H9 (cell line): ENCODE results near the gene THSD4. TPM values are rescaled to one million over a fixed set of nuclear protein-coding genes. Genes with fewer than 3 reads are reported as not detected.

Experiments
- DNase-seq: peaks from one replicate; pipeline ENCODE4 v3.0.0-alpha.2; 2017
- H2AFZ ChIP-seq: one replicate; pipeline ENCODE4 v1.6.1; 2013; ENCODE audit warnings: mild to moderate bottlenecking, low read length, control low read depth, moderate library complexity
- H2AK5ac ChIP-seq: 2 replicates; pipeline ENCODE4 v1.6.1; 2013; ENCODE audit warnings: low read length, control low read depth, mixed read lengths; ENCODE audit not compliant: insufficient read length
- H2BK120ac ChIP-seq: one replicate; pipeline ENCODE4 v1.6.1; 2013; ENCODE audit warnings: low read depth, mild to moderate bottlenecking, low read length, control low read depth, inconsistent platforms; ENCODE audit not compliant: poor library complexity, severe bottlenecking
- H2BK12ac ChIP-seq: 2 replicates; pipeline ENCODE4 v1.6.1; 2013; ENCODE audit warnings: low read length, control low read depth, mixed read lengths, low read depth; ENCODE audit not compliant: insufficient read length
- H2BK15ac ChIP-seq: 2 replicates; pipeline ENCODE4 v1.6.1; 2013; ENCODE audit warnings: low read depth, low read length, control low read depth
- H2BK20ac ChIP-seq: one replicate; pipeline ENCODE4 v1.6.1; 2013; ENCODE audit warnings: low read depth, mild to moderate bottlenecking, low read length, control low read depth, inconsistent platforms; ENCODE audit not compliant: poor library complexity, severe bottlenecking
- H2BK5ac ChIP-seq: 2 replicates; pipeline ENCODE4 v1.6.1; 2013; ENCODE audit warnings: low read length, control low read depth, mixed read lengths; ENCODE audit not compliant: insufficient read length
- H3K14ac ChIP-seq: 2 replicates; pipeline ENCODE4 v1.6.1; 2013; ENCODE audit warnings: low read length, control low read depth; ENCODE audit not compliant: insufficient read depth
- H3K18ac ChIP-seq: 2 replicates; pipeline ENCODE4 v1.6.1; 2013; ENCODE audit warnings: low read depth, mild to moderate bottlenecking, mixed read lengths, low read length, control low read depth; ENCODE audit not compliant: insufficient read length
- H3K23ac ChIP-seq: 2 replicates; pipeline ENCODE4 v1.6.1; 2013; ENCODE audit warnings: low read length, control low read depth, mixed read lengths, low read depth; ENCODE audit not compliant: insufficient read length
- H3K23me2 ChIP-seq: 2 replicates; pipeline ENCODE4 v1.6.1; 2013; ENCODE audit warnings: low read depth, mild to moderate bottlenecking, mixed read lengths, low read length, control low read depth; ENCODE audit not compliant: insufficient read length, poor library complexity, severe bottlenecking
- H3K27ac ChIP-seq: 2 replicates; pipeline ENCODE4 v1.5.1; 2013; ENCODE audit warnings: low read length, control low read depth, mixed read lengths, low read depth; ENCODE audit not compliant: insufficient read length
- H3K27me3 ChIP-seq: 2 replicates; pipeline ENCODE4 v1.6.1; 2013; ENCODE audit warnings: low read length, control low read depth, inconsistent platforms; ENCODE audit not compliant: insufficient read depth
- H3K4ac ChIP-seq: 2 replicates; pipeline ENCODE4 v1.6.1; 2013; ENCODE audit warnings: low read depth, mild to moderate bottlenecking, control low read depth, inconsistent platforms, low read length, moderate library complexity
- H3K4me1 ChIP-seq: 2 replicates; pipeline ENCODE4 v1.6.1; 2013; ENCODE audit warnings: low read length, control low read depth, inconsistent platforms; ENCODE audit not compliant: insufficient read depth
- H3K4me2 ChIP-seq: 2 replicates; pipeline ENCODE4 v1.6.1; 2013; ENCODE audit warnings: low read length, control low read depth, mixed read lengths; ENCODE audit not compliant: insufficient read length, insufficient read depth
- H3K56ac ChIP-seq: 2 replicates; pipeline ENCODE4 v1.6.1; 2013; ENCODE audit warnings: low read depth, mild to moderate bottlenecking, mixed read lengths, low read length, control low read depth; ENCODE audit not compliant: insufficient read length
- H3K79me1 ChIP-seq: 2 replicates; pipeline ENCODE4 v1.6.1; 2013; ENCODE audit warnings: low read depth, mild to moderate bottlenecking, moderate library complexity, low read length, control low read depth, inconsistent platforms; ENCODE audit not compliant: insufficient read depth, poor library complexity, severe bottlenecking
- H3K79me2 ChIP-seq: 2 replicates; pipeline ENCODE4 v1.6.1; 2013; ENCODE audit warnings: low read length, control low read depth, inconsistent platforms; ENCODE audit not compliant: insufficient read depth
- H3K9ac ChIP-seq: 2 replicates; pipeline ENCODE4 v1.6.1; 2013; ENCODE audit warnings: low read length, control low read depth, mixed read lengths; ENCODE audit not compliant: insufficient read length; ENCODE audit errors: extremely low read depth
- H3K9me3 ChIP-seq: one replicate; pipeline ENCODE4 v1.6.1; 2013; ENCODE audit warnings: low read depth, low read length, inconsistent platforms; ENCODE audit not compliant: control insufficient read depth
- H3T11ph ChIP-seq: one replicate; pipeline ENCODE4 v1.6.1; 2013; ENCODE audit warnings: mild to moderate bottlenecking, low read length, control low read depth, inconsistent platforms
- H4K20me1 ChIP-seq: one replicate; pipeline ENCODE4 v1.6.1; 2013; ENCODE audit not compliant: control insufficient read depth, insufficient read length, insufficient read depth
- H4K5ac ChIP-seq: 2 replicates; pipeline ENCODE4 v1.6.1; 2013; ENCODE audit warnings: low read depth, mild to moderate bottlenecking, mixed read lengths, low read length, control low read depth; ENCODE audit not compliant: insufficient read length
- H4K8ac ChIP-seq: replicated peaks from 2 replicates; pipeline ENCODE4 v1.6.1; 2013; ENCODE audit warnings: low read length, control low read depth, mixed read lengths, low read depth; ENCODE audit not compliant: insufficient read length
- H4K91ac ChIP-seq: 2 replicates; pipeline ENCODE4 v1.6.1; 2013; ENCODE audit warnings: low read depth, mild to moderate bottlenecking, moderate library complexity, mixed read lengths, low read length, control low read depth; ENCODE audit not compliant: insufficient read length
- H3K27ac Mint-ChIP-seq, 3 experiments: 2 replicates in 2 of 3; 3 replicates in 1 of 3; pipeline ENCODE4 v1.8.0; 2020 to 2021; ENCODE audit warnings: mixed read lengths in 3 of 3, mild to moderate bottlenecking in 1 of 3, moderate library complexity in 1 of 3
- H3K27me3 Mint-ChIP-seq: 2 replicates; pipeline ENCODE4 v1.8.0; 2021; ENCODE audit warnings: low read depth, mild to moderate bottlenecking, moderate library complexity, mixed read lengths
- H3K36me3 Mint-ChIP-seq, 3 experiments: 2 replicates in 2 of 3; 3 replicates in 1 of 3; pipeline ENCODE4 v1.8.0; 2020 to 2021; ENCODE audit warnings: low read depth in 3 of 3, mixed read lengths in 3 of 3; ENCODE audit not compliant: insufficient read depth in 1 of 3
- H3K4me1 Mint-ChIP-seq, 2 experiments: 2 replicates each; pipeline ENCODE4 v1.8.0; 2020; ENCODE audit warnings: mixed read lengths in 2 of 2
- H3K4me3 Mint-ChIP-seq, 2 experiments: 2 replicates in 1 of 2; 3 replicates in 1 of 2; pipeline ENCODE4 v1.8.0; 2020 to 2021; ENCODE audit warnings: mild to moderate bottlenecking in 2 of 2, mixed read lengths in 2 of 2, moderate library complexity in 1 of 2
- H3K9me3 Mint-ChIP-seq, 2 experiments: 2 replicates in 1 of 2; 3 replicates in 1 of 2; pipeline ENCODE4 v1.8.0; 2020; ENCODE audit warnings: mild to moderate bottlenecking in 2 of 2, mixed read lengths in 2 of 2, moderate library complexity in 1 of 2
- CTCF ChIP-seq: fragments of 200-600 bp; sonication (generic); conservative IDR thresholded peaks from 3 replicates; pipeline ENCODE4 v1.8.0; 2021; ENCODE audit warnings: antibody characterized with exemption, mild to moderate bottlenecking
- WGBS: extraction: QIAGEN DNeasy Blood & Tissue Kit; methylation state at CpG from one replicate; pipeline ENCODE4 v1.1.7; 2013; ENCODE audit warnings: missing lambda C conversion rate, low lambda C conversion rate, mixed read lengths; ENCODE audit not compliant: insufficient read length; ENCODE audit errors: extremely low coverage; 5-methylcytosine and 5-hydroxymethylcytosine counted together
- total RNA-seq: library from RNA; stranded (reverse); gene quantifications from 2 replicates; pipeline ENCODE4 v1.2.1, GENCODE V29; 2021

The THSD4 gene
- total RNA-seq, 1 experiment from 2014 or later = 5.5 TPM

DNA sequence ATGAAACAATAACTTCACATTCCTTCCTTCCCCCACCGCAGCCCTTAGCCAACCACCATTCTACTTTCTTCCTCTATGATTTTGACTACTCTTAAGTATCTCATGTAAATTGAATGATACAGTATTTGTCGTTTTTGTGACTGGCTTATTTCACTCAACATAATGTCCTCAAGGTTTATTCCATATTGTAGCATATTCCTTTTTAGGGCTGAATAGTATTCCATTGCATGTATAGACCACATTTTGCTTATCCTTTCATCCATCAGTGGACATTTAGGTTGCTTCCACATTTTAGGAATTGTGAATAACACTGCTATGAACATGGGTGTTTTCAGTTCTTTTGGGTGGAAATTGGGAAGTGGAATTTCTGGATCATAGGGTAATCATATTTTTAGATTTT, 106.1 kb downstream of the THSD4 start:
- no peak for DNase-seq
- Histone ChIP-seq H4K91ac (no peak overlapping the region), H3K27me3 (no peaks in the 10 kb centered on the region), H2BK12ac (no peak overlapping the region), H2BK20ac (no peak overlapping the region), H3K4ac (no peak overlapping the region), H2BK15ac (no peak overlapping the region), H4K5ac (no peak overlapping the region), H2AK5ac (no peak overlapping the region), H2AFZ (no peak overlapping the region), H4K20me1 (no peaks in the 10 kb centered on the region), H3K56ac (no peak overlapping the region), H3K79me2 (no peaks in the 10 kb centered on the region), H3K27ac (no peak overlapping the region), H4K8ac (no peak overlapping the region), H3K14ac (no peak overlapping the region), H3K4me2 (no peak overlapping the region), H3K9me3 (no peaks in the 10 kb centered on the region), H3T11ph (no peak overlapping the region), H3K79me1 (no peaks in the 10 kb centered on the region), H3K9ac (no peak overlapping the region), H2BK120ac (no peak overlapping the region), H3K18ac (no peak overlapping the region), H3K23ac (no peak overlapping the region), H2BK5ac (no peak overlapping the region), H3K4me1 (no peaks in the 10 kb centered on the region; the same call in 1 of the 2 replicates), H3K23me2 (no peaks in the 10 kb centered on the region)
- Mint-ChIP-seq H3K27me3 (peaks cover 2% of the 10 kb centered on the region; the same call in 1 of the 2 replicates), H3K4me3 (no peak overlapping the region), H3K9me3 (peaks cover 0 to 4% of the 10 kb centered on the region in 2 experiments; a peak in 1 of 5 replicates), H3K4me1 (peaks cover 16 to 17% of the 10 kb centered on the region in 2 experiments), H3K27ac (no peak overlapping the region), H3K36me3 (peaks cover 0 to 4% (median 3%) of the 10 kb centered on the region in 3 experiments; a peak in 4 of 7 replicates)
- TF ChIP-seq CTCF = no peak
- WGBS = no CpG with 5 or more reads among the region's 2 CpGs
